CD4-positive, alpha-beta T cell treated with Interleukin-12 subunit alpha and Interleukin-12 subunit beta, for 1 hour (primary cell): ENCODE data around the gene NOX3.
"Not testable (repeated sequence)": the region's sequence is repeated elsewhere in the genome, so short reads cannot be mapped to it uniquely, and the experiment has no call there.

Experiments
- DNase-seq: peaks from one replicate; pipeline ENCODE4 v3.0.0-alpha.2; 2020

NOX3 gene

GRCh38 chr6:155466539-155466938 is 10.9 kb upstream of the NOX3 start:
- DNase-seq = no peak

- DNase-seq = no peak
These were observed 5.9 kb upstream of the NOX3 start for GRCh38 chr6:155461556-155461955.

- no peak for DNase-seq
These were observed 1.2 kb downstream of the NOX3 start for GRCh38 chr6:155454471-155454870.

- no peak for DNase-seq
These were observed 1.6 kb downstream of the NOX3 start for GRCh38 chr6:155454008-155454407.

GRCh38 chr6:155452576-155452975 is 3.1 kb downstream of the NOX3 start:
- DNase-seq = no peak

- DNase-seq = not testable (repeated sequence)
These were observed 4.1 kb downstream of the NOX3 start for GRCh38 chr6:155451530-155451929.

- DNase-seq = no peak
These were observed 5.4 kb downstream of the NOX3 start for GRCh38 chr6:155450240-155450581.

GRCh38 chr6:155449450-155450239 is 6.0 kb downstream of the NOX3 start:
- no peak for DNase-seq

- no peak for DNase-seq
These were observed 6.8 kb downstream of the NOX3 start for GRCh38 chr6:155448668-155449449.

GRCh38 chr6:155447949-155448348 is 7.7 kb downstream of the NOX3 start:
- DNase-seq = no peak

GRCh38 chr6:155444952-155445903 is 10.4 kb downstream of the NOX3 start:
- no peak for DNase-seq

GRCh38 chr6:155444120-155444917 is 11.3 kb downstream of the NOX3 start:
- no peak for DNase-seq

- DNase-seq = no peak
These were observed 12.5 kb downstream of the NOX3 start for GRCh38 chr6:155443168-155443567.

GRCh38 chr6:155442562-155442961 is 13.1 kb downstream of the NOX3 start:
- DNase-seq = no peak

GRCh38 chr6:155441112-155441465 is 14.6 kb downstream of the NOX3 start:
- DNase-seq = no peak

- no peak for DNase-seq
These were observed 15.1 kb downstream of the NOX3 start for GRCh38 chr6:155440398-155441111.

GRCh38 chr6:155439376-155439775 is 16.3 kb downstream of the NOX3 start:
- DNase-seq = no peak

- no peak for DNase-seq
These were observed 18.5 kb downstream of the NOX3 start for GRCh38 chr6:155436981-155437749.

GRCh38 chr6:155434829-155435423 is 20.7 kb downstream of the NOX3 start:
- DNase-seq = no peak

- no peak for DNase-seq
These were observed 21.5 kb downstream of the NOX3 start for GRCh38 chr6:155434096-155434495.

GRCh38 chr6:155432293-155432692 is 23.3 kb downstream of the NOX3 start:
- no peak for DNase-seq
